Measurements from ENCODE around the gene SDHAF3.

SDHAF3 gene

GRCh38 chr7:97215556-97215955 lies 98.1 kb downstream of the SDHAF3 start:
- no peak for DNase-seq

GRCh38 chr7:97218767-97219166 lies 101.3 kb downstream of the SDHAF3 start:
- no peak for DNase-seq

- no peak for DNase-seq
These were observed 101.7 kb downstream of the SDHAF3 start for GRCh38 chr7:97219237-97219636.

- DNase-seq: no peak
These were observed 106.8 kb downstream of the SDHAF3 start for GRCh38 chr7:97224316-97224715.

- DNase-seq: no peak
These were observed 109.0 kb downstream of the SDHAF3 start for GRCh38 chr7:97226541-97226940.
